Fibroblast of peridontal ligament (primary cell): ENCODE measurements around the gene PACSIN2.

Experiments used
- DNase-seq: peaks from one replicate; pipeline ENCODE4 v3.0.0-alpha.2; 2010; ENCODE audit errors: extremely low read depth

PACSIN2 gene

GRCh38 chr22:42881982-42882656 lies 132.8 kb downstream of the PACSIN2 start:
- no peak for DNase-seq

- no peak for DNase-seq
These were observed 133.7 kb downstream of the PACSIN2 start for GRCh38 chr22:42881298-42881697.

- DNase-seq, result no peak
These were observed 134.1 kb downstream of the PACSIN2 start for GRCh38 chr22:42880815-42881214.

DNA sequence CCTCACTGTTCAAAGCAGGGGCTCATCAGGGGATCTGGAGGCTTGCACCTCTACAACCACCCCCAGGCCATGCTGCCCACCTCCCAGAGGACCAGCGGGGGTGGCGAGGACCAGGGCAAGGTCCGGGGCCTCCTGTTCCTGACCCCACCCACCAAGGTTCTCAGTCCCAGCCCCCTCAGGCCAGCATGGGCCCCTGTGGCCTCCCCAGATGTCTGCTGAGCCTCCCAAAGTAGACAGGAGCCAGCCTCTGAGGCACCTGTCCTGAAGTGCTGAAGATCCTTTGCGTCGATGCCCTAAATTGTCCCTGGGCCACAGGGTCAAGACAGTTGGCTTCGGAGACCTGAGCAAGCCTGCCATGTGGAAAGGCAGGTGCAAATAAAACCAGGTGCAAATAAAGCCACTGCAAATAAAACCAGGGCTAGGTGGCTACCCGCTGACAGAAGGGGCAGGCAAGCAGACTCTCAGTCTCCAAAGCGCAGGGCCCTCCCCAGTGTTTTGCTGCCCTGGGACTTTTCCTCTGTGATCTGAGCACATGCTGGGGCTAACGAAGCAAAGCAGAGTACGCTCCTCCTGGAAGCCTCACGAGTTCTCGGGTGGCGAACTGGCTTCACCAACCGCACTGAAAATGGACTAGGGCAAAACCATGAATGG lies 135.5 kb downstream of the PACSIN2 start:
- no peak for DNase-seq

GRCh38 chr22:42878561-42879305 lies 136.2 kb downstream of the PACSIN2 start:
- DNase-seq, result no peak

DNA sequence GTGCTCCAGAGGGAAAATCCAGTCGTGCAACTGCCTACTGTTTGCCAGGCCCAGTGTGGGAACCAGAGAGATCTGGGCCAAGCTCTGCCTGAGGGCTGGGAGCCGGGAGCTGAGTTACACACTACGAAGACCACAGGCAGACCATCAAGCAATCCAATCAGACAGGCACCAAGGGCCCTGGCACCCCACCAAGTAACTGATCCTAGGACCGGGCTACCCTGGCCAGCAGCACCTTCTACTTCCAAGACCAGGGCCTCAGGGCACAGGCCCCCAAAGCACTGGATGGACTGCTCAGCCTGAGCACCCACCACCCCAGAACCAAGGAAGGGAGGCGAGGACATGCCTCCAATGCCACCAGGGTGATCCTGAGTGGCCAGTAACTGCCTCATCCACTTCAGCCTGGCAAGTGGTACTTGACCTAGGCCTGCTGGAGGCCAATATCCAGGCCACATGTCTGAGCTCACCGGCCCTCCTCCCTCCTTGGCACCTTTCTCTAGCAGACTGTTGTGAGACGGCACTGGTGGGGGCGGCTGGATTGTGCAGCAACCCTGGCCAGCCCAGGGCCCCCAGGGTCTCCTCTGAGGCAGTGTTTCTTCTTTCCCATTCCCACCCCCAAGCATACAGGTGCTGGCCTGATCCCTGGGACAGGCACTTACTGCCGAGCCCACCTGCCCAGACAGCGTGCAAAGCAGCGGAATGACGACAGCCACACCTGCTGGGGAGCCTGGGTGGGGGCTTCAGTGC lies 137.2 kb downstream of the PACSIN2 start:
- no peak for DNase-seq

DNA sequence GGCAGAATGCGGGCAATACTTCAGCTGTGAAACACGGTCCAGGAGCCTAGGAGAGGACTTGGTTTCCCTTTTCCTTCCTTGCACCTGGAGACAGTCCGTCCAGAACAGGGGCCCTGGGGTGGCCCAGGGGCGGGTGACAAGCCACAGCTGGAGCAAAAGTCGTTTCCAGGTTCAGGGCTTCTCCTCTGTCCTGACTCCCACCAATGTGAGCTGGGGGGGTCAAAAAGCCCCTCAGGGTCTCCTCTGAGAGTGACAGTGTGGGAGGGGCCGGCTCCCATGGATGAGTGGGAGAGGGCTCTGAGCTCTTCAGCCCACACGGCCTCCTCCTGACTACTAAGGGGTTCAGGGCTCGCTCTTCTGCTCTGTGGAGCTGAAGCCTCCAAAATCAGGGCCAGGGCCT lies 137.8 kb downstream of the PACSIN2 start:
- no peak for DNase-seq

GRCh38 chr22:42876041-42876440 lies 138.9 kb downstream of the PACSIN2 start:
- DNase-seq, result no peak

DNA sequence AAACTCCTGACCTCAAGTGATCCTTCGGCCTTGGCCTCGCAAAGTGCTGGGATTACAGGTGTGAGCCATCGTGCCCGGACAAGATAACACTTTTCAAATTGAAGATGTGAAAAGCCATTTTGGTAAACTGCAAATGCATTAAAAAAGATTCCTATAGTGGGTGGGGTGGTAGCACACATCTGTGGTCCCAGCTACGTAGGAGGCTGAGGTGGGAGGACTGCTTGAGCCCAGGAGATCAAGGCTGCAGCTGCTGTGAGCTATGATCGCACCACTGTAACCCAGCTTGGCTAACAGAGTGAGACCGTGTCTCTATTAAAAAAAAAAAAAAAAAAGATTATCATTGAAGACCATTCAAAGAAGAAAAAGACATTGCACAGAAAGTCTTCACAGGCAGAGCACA lies 140.9 kb downstream of the PACSIN2 start:
- DNase-seq, result no peak

GRCh38 chr22:42873356-42873755 lies 141.6 kb downstream of the PACSIN2 start:
- no peak for DNase-seq

GRCh38 chr22:42872821-42873220 lies 142.1 kb downstream of the PACSIN2 start:
- no peak for DNase-seq

DNA sequence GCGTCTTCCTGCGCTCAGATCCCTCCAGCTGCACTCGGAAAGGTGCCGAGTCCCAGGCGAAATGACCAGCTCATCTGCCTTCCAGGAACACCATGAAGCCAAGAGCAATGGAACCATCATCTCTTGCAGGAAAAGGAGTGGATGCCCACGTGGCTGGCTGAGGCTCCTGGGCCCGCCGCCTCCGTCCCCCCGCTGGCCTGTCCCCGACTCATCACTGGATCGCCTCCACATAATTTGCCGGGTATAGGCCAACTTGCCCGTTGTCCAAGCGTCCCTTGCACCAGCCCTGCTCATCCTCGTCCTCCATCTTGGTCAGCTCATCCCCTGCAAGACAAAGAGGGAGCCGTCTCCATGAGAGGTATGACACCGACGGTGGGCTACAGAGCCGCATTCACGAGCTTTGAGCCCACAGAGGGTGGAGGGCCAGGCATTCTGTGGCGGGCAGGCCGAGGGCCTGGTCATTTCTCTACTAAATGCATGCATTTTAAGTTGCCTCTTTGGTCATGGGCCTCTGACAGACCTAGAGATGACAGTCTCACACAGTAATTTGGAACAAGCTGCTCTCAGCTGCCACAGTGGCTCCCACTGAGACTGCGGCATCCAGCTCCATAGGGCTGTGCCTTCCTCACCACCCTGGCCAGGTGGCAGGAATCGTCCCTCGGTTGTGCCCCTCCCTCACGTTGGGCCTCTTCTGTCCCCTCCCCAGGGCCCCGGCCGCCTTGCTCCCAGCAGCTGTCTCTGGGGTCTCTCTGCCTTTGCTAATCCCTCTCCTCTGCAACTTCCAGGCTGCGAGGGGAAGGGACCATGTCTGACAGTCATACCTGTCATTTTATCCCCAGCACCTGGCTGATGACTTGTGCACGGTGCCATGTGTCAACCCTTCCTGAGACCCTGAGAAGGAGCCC lies 143.6 kb downstream of the PACSIN2 start:
- no peak for DNase-seq

DNA sequence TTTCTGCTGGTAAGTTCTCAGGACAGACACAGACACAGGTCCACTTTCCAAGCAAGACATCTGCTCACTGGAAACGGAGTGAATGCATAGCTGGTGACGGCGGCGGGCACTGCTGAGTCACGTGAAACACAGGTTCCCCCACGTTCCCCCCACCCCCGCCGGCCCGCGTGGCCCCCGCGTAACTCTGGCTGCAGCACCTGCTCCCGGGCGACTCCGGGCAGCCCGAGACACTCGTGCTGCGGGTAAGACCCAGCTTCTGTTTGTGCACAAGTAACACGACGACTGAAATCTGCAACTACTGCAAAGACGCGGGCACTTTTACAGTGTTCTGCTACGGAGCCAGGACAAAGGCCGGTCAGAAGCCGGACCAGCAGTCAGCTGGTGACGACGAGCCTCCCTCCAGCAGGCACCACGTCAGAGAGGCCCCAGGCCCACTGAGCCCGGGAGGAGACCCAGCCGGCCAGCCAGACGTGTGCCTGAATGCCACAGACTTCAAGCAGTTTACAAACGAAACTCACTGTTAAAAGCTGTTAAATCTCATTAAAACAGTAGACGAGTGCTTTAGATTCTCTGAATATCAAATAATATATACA lies 145.0 kb downstream of the PACSIN2 start:
- no peak for DNase-seq

GRCh38 chr22:42869463-42869862 lies 145.5 kb downstream of the PACSIN2 start:
- no peak for DNase-seq

DNA sequence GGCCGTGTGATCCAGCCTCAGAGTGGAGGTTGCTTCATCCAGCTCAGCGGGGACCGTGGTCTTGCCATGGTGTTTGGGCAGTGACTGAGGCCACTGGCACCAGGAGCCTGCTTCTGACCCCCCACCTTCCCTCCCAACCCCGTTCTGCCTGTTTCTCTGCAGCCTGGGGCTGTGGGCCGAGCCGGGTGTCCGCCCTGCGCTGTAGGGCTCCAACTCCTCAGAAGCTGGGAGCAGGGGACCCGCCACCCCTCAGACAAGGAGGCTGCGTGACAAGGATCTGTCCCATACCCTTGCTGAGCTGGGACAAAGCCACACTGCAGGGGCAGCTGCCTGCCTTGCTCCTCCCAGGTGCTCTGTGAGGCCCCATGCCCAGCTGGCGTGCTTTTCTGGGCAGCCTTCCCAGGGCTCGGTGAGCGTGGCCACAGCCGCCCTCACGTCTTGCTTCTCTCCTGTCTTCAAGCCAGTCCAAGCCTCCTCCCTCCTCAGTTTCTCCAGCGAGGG lies 146.1 kb downstream of the PACSIN2 start:
- DNase-seq, result peak; percentile 14

DNA sequence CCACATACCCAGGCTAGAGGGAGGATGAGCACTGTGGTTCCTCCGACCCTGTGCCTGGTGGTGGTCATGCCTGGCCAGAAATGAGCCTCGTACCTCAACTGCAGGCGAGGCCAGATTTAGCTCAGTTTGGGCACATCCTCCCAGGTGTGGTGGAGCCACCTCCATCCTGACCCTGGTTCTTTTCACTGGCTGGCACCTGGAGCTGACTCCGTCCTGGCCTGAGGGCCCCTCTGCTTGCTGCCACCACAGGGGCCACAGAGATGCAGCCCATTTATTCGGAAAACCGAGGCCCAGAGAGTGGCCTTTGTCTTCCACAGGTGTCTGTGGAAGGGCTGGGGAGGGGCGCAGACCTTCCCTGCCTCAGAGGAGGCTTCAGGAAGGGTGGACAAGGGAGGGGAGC lies 148.8 kb downstream of the PACSIN2 start:
- DNase-seq, result no peak

DNA sequence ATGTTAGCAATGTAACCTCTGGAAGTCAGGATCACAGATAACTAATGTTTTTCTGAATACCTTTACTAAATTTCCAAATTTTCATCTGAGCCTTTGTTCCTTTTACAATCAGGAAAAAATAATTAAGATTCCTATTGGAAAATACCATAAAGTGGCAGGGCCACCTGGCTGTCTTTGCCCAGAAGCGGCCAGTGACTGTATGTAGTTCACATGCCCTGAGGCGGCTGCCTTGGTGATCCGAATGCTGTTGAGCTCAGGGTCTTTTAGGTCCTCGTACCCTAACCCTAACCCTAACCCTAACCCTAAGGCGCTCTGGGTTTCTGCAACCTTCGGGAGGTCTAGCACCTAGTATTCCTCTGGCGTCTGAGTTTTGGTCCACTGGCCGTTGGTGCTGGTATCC lies 149.4 kb downstream of the PACSIN2 start:
- no peak for DNase-seq

- peak; percentile 65 for DNase-seq
These were observed 151.5 kb downstream of the PACSIN2 start for GRCh38 chr22:42863349-42863961.

GRCh38 chr22:42862045-42862734 lies 152.8 kb downstream of the PACSIN2 start:
- DNase-seq, result no peak

DNA sequence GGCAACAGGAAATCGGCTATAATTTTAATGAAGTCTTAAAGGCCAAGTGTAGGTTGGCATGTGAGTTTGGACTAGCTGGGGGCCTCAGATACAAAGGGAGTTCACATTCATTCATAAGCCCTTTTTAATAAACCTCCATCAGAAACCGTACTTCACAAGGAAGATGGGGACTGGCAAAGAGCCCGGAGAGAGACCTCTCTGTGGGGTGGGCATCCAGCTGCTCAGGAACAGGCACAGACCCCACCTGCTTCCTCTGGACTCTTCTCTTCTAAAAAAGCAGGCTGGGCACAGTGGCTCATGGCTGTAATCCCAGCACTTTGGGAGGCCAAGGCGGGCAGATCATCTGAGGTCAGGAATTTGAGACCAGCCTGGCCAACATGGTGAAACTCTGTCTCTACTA lies 154.0 kb downstream of the PACSIN2 start:
- DNase-seq, result no peak
